Parathyroid adenoma (tissue), 2 donors: Measurements from ENCODE around the gene RIMBP3B.
"Not testable (repeated sequence)": the region's sequence is repeated elsewhere in the genome, so short reads cannot be mapped to it uniquely, and the experiment has no call there.

Experiments used
- H2AFZ ChIP-seq: fragments of 300-600 bp; sonication (generic); one replicate; pipeline ENCODE4 v1.7.0; 2017; ENCODE audit warnings: antibody characterized with exemption, mild to moderate bottlenecking
- H3K27ac ChIP-seq: fragments of 300-600 bp; sonication (generic); one replicate; pipeline ENCODE4 v1.7.0; 2017
- H3K27me3 ChIP-seq: fragments of 300-600 bp; sonication (generic); one replicate; pipeline ENCODE4 v1.7.0; 2017; ENCODE audit warnings: low read length; ENCODE audit not compliant: control insufficient read depth, insufficient read depth
- H3K36me3 ChIP-seq: fragments of 300-600 bp; sonication (generic); one replicate; pipeline ENCODE4 v1.7.0; 2017; ENCODE audit warnings: low read length; ENCODE audit not compliant: control insufficient read depth, insufficient read depth
- H3K4me1 ChIP-seq: fragments of 300-600 bp; sonication (generic); one replicate; pipeline ENCODE4 v1.7.0; 2017; ENCODE audit warnings: control low read depth
- H3K4me2 ChIP-seq: fragments of 300-600 bp; sonication (generic); one replicate; pipeline ENCODE4 v1.7.0; 2017; ENCODE audit warnings: low read length
- H3K4me3 ChIP-seq: fragments of 300-600 bp; sonication (generic); one replicate; pipeline ENCODE4 v1.7.0; 2017; ENCODE audit warnings: low read depth, low read length
- H3K79me2 ChIP-seq: fragments of 300-600 bp; sonication (generic); one replicate; pipeline ENCODE4 v1.7.0; 2017; ENCODE audit warnings: control low read depth
- H3K9ac ChIP-seq: fragments of 300-600 bp; sonication (generic); one replicate; pipeline ENCODE4 v1.7.0; 2017; ENCODE audit warnings: mild to moderate bottlenecking
- H3K9me3 ChIP-seq: fragments of 300-600 bp; sonication (generic); one replicate; pipeline ENCODE4 v1.7.0; 2017; ENCODE audit warnings: low read length; ENCODE audit not compliant: control insufficient read depth
- donor health status: primary hyperparathyroidism.

RIMBP3B gene

GRCh38 chr22:21383701-21384467, at the start of gene RIMBP3B:
Gene RIMBP3B (plus strand): TSS chr22:21383751. CDS start chr22:21383859, 108 bp downstream.
- not testable (repeated sequence) for H3K79me2 ChIP-seq, H3K4me1 ChIP-seq, H3K27ac ChIP-seq, H3K36me3 ChIP-seq, H3K9me3 ChIP-seq, H3K4me3 ChIP-seq, H3K9ac ChIP-seq, H3K4me2 ChIP-seq, H2AFZ ChIP-seq, H3K27me3 ChIP-seq

DNA sequence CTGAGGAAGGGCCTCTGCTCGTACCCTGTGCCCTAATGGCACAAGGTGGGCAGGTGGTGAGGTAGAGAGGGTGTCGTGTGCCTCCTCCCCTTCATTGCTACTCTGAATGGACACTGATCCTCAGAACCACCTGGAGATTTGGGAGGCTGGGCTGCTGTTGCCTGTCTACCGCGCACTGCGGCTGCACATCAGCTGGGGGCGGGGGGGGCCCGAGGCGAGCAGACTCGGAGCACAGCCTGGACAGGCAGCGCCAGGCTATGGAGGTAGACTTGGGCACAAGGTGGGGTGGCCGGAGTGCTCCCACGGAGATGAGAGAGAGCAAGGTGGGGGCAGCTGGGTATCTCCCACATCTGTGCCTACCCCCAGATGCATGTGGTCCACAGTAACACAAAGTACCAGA, 26.0 kb upstream of the RIMBP3B start:
- H3K27me3 ChIP-seq, H3K4me2 ChIP-seq, H3K27ac ChIP-seq, H2AFZ ChIP-seq, H3K79me2 ChIP-seq, H3K9me3 ChIP-seq, H3K9ac ChIP-seq, H3K4me3 ChIP-seq, H3K36me3 ChIP-seq, H3K4me1 ChIP-seq: not testable (repeated sequence)

GRCh38 chr22:21360525-21360924, 23.0 kb upstream of the RIMBP3B start:
- not testable (repeated sequence) for H3K36me3 ChIP-seq, H2AFZ ChIP-seq, H3K27ac ChIP-seq, H3K9ac ChIP-seq, H3K79me2 ChIP-seq, H3K9me3 ChIP-seq, H3K27me3 ChIP-seq, H3K4me3 ChIP-seq, H3K4me2 ChIP-seq, H3K4me1 ChIP-seq

GRCh38 chr22:21362473-21362872, 21.1 kb upstream of the RIMBP3B start:
- H3K9me3 ChIP-seq, H3K27ac ChIP-seq, H3K9ac ChIP-seq, H3K79me2 ChIP-seq, H2AFZ ChIP-seq, H3K4me3 ChIP-seq, H3K36me3 ChIP-seq, H3K27me3 ChIP-seq, H3K4me1 ChIP-seq, H3K4me2 ChIP-seq: not testable (repeated sequence)

DNA sequence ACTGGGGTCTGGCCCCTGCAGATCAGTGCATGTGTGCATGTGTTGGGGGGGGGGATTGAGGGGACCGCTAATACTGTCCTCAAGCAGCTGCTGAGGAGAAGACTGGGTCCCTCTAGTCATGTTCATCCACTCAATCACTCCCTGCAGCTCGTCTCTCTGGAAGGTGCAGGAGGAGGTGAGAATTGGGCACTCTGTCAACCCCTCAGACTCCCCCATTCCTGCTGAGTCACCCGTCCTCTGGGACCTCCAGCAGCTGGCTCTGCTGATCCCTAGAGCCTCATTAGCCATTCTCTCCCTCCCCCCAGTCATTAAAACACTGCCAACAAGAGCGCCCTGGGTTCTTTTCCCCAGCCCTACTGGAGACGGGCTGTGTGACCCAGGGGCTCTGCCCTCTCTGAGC, 20.5 kb upstream of the RIMBP3B start:
- not testable (repeated sequence) for H3K9ac ChIP-seq, H3K79me2 ChIP-seq, H3K27me3 ChIP-seq, H3K9me3 ChIP-seq, H3K4me1 ChIP-seq, H2AFZ ChIP-seq, H3K4me2 ChIP-seq, H3K36me3 ChIP-seq, H3K4me3 ChIP-seq, H3K27ac ChIP-seq

- not testable (repeated sequence) for H3K79me2 ChIP-seq, H2AFZ ChIP-seq, H3K9me3 ChIP-seq, H3K4me2 ChIP-seq, H3K4me1 ChIP-seq, H3K27me3 ChIP-seq, H3K9ac ChIP-seq, H3K36me3 ChIP-seq, H3K27ac ChIP-seq, H3K4me3 ChIP-seq
These were observed 19.7 kb upstream of the RIMBP3B start for GRCh38 chr22:21363803-21364202.

DNA sequence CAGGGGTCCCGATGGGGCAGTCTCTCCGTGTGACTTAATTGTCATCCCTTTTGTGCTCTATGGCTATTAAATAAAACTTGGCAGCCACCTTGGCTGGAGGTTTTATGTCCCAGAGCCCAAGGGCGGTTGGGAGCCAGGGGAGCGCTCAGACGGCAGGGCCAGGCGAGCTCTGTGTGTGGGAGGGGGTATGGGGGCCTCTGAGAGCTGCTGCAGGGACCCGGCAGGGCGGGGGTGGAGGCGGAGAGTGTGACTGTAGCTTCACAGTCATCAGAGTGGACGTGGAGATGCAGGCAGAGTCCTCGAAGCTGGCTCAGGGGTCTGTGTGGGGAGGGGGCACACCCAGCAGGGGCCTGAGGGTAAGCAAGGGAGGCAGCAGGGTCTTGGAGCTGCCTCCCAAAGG, 19.2 kb upstream of the RIMBP3B start:
- H3K36me3 ChIP-seq, H3K4me2 ChIP-seq, H3K4me3 ChIP-seq, H3K27me3 ChIP-seq, H2AFZ ChIP-seq, H3K4me1 ChIP-seq, H3K79me2 ChIP-seq, H3K9me3 ChIP-seq, H3K9ac ChIP-seq, H3K27ac ChIP-seq: not testable (repeated sequence)

DNA sequence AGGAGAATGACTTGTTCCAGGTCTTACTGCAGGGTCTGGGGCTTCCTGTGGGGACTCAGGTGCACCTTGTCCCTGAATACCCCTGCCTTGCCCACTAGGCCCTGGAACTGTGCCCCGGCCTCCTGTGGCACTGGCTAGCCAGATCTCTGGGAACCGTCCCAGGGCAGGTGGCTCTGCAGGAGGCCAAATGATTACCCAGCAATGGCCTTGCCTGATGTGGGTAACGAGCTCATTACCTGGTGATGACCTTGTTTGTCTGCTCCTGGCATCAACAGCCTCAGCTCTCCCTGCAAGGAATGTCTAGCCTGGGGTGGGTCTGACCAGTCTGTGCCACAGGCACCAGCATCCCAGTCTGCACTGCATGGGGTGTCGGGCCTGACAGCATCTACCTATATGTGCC, 18.2 kb upstream of the RIMBP3B start:
- not testable (repeated sequence) for H2AFZ ChIP-seq, H3K36me3 ChIP-seq, H3K4me2 ChIP-seq, H3K4me1 ChIP-seq, H3K4me3 ChIP-seq, H3K79me2 ChIP-seq, H3K9me3 ChIP-seq, H3K27me3 ChIP-seq, H3K27ac ChIP-seq, H3K9ac ChIP-seq

GRCh38 chr22:21368603-21369310, 14.8 kb upstream of the RIMBP3B start:
- not testable (repeated sequence) for H3K79me2 ChIP-seq, H3K27ac ChIP-seq, H3K36me3 ChIP-seq, H2AFZ ChIP-seq, H3K27me3 ChIP-seq, H3K4me2 ChIP-seq, H3K9ac ChIP-seq, H3K4me3 ChIP-seq, H3K9me3 ChIP-seq, H3K4me1 ChIP-seq

GRCh38 chr22:21375880-21376279, 7.7 kb upstream of the RIMBP3B start:
- not testable (repeated sequence) for H3K79me2 ChIP-seq, H2AFZ ChIP-seq, H3K4me1 ChIP-seq, H3K27ac ChIP-seq, H3K4me3 ChIP-seq, H3K9ac ChIP-seq, H3K4me2 ChIP-seq, H3K9me3 ChIP-seq, H3K27me3 ChIP-seq, H3K36me3 ChIP-seq
